ENCODE data around the gene CYTH1.

GRCh38 chr17:78694805-78695531 lies 87.1 kb downstream of the CYTH1 start:
- TF ChIP-seq HMGXB4 (CRISPR knock-in tag; IDR thresholded peaks at IDR 0.05; ENCODE audit: borderline replicate concordance) (no peak), HDAC2 (IDR thresholded peaks at IDR 0.05) (no peak), BHLHE40 (IDR thresholded peaks at IDR 0.05; ENCODE audit: low read depth, low read length) (no peak), PBX3 (IDR thresholded peaks at IDR 0.05) (no peak), EP300 (IDR thresholded peaks at IDR 0.05) (no peak), HOXB5 (CRISPR knock-in tag; IDR thresholded peaks at IDR 0.05) (no peak)
